ENCODE data around the gene FBXL15.

FBXL15 gene

DNA sequence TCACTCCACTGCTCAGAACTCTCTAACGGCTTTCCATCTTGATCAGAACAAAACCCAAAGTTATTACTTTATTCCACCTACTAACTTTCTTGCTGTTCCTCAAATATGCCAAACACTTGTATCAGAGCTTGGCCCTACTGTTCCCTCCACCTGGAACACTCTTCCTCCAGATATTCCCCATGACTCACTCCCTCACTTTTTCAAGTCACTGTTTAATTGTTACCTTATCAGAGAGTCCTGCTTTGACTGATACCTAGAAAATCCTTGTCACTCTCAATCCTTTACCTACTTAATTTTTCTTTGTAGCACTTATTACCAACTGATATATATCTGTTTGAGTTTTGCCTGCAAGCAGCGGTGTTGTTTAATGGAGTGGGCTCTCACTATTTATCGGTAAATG, 30.7 kb upstream of the FBXL15 start:
- peaks cover 7 to 12% of the 10 kb centered on the region in 2 experiments for H3K4me1 ChIP-seq (ENCODE audit: control insufficient read depth in 1 of 2, insufficient read depth in 1 of 2, low read depth in 1 of 2, low read length in 1 of 2)
- H3K4me3 ChIP-seq (ENCODE audit: low read depth in 1 of 2, low read length in 1 of 2) = no peak overlapping the region
- H3K27me3 ChIP-seq = peaks cover 37% of the 10 kb centered on the region
- no peaks in the 10 kb centered on the region for H3K36me3 ChIP-seq
- TF ChIP-seq, protein P1, sequence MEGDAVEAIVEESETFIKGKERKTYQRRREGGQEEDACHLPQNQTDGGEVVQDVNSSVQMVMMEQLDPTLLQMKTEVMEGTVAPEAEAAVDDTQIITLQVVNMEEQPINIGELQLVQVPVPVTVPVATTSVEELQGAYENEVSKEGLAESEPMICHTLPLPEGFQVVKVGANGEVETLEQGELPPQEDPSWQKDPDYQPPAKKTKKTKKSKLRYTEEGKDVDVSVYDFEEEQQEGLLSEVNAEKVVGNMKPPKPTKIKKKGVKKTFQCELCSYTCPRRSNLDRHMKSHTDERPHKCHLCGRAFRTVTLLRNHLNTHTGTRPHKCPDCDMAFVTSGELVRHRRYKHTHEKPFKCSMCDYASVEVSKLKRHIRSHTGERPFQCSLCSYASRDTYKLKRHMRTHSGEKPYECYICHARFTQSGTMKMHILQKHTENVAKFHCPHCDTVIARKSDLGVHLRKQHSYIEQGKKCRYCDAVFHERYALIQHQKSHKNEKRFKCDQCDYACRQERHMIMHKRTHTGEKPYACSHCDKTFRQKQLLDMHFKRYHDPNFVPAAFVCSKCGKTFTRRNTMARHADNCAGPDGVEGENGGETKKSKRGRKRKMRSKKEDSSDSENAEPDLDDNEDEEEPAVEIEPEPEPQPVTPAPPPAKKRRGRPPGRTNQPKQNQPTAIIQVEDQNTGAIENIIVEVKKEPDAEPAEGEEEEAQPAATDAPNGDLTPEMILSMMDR (IDR thresholded peaks at IDR 0.05) = no peak
- H3K9me3 ChIP-seq = no peaks in the 10 kb centered on the region
- no peak overlapping the region for H3K27ac ChIP-seq

DNA sequence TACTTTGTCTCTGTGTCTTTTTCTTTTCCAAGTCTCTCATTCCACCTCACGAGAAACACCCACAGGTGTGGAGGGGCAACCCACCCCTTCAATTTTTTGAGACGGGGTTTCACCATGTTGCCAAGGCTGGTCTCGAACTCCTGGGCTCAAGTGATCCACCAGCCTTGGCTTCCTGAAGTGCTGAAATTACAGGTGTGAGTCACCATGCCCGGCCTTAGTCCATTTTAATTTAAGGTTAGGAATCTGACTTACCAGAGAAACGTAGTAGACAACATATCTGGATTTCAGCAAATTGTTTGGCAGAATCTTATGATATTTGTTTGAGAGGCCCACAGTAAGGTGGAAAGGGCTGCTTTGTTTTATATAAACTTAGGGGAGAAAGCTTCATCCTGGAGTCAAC, 28.3 kb upstream of the FBXL15 start:
- peaks cover 19 to 25% of the 10 kb centered on the region in 2 experiments for H3K4me1 ChIP-seq (ENCODE audit: control insufficient read depth in 1 of 2, insufficient read depth in 1 of 2, low read depth in 1 of 2, low read length in 1 of 2)
- H3K36me3 ChIP-seq = peaks cover 12% of the 10 kb centered on the region
- H3K9me3 ChIP-seq = no peaks in the 10 kb centered on the region
- TF ChIP-seq, protein P1 (IDR thresholded peaks at IDR 0.05) = no peak
- H3K4me3 ChIP-seq (ENCODE audit: low read depth in 1 of 2, low read length in 1 of 2) = no peak overlapping the region
- H3K27ac ChIP-seq = no peak overlapping the region
- peaks cover 37% of the 10 kb centered on the region for H3K27me3 ChIP-seq

DNA sequence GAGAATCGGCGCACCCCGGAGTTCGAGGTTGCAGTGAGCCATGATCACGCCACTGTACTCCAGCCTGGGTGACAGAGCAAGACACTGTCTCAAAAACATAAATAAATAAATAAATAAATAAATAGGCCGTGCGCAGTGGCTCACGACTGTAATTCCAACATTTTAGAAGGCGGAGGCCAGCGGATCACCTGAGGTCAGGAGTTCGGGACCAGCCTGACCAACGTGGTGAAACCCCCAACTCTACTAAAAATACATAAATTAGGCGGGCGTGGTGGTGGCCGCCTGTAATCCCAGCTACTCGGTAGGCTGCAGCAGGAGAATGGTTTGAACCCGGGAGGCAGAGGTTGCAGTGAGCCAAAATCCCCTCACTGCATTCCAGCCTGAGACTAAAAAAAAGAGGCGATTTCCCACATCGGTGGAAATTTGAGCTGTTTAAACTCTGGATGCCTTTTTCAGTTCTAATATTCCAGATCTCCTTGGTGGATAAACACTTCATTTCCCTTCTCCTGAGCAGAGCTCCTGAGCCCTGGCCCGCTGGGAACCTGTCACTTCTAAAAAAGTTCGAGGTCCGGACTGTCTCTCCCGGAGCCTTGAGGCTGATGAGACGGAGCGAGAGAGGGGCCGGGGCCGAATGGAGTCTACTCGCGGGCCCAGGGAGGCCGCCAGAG, 27.1 kb upstream of the FBXL15 start:
- peaks cover 23 to 30% of the 10 kb centered on the region in 2 experiments for H3K4me1 ChIP-seq (ENCODE audit: control insufficient read depth in 1 of 2, insufficient read depth in 1 of 2, low read depth in 1 of 2, low read length in 1 of 2)
- H3K27me3 ChIP-seq = peaks cover 37% of the 10 kb centered on the region
- TF ChIP-seq, protein P1 (IDR thresholded peaks at IDR 0.05) = peak; percentile 95
- peak overlapping the region; percentile 85 to 99 for H3K4me3 ChIP-seq (ENCODE audit: low read depth in 1 of 2, low read length in 1 of 2)
- no peaks in the 10 kb centered on the region for H3K9me3 ChIP-seq
- H3K36me3 ChIP-seq = peaks cover 24% of the 10 kb centered on the region
- H3K27ac ChIP-seq = peak overlapping the region; percentile 97

DNA sequence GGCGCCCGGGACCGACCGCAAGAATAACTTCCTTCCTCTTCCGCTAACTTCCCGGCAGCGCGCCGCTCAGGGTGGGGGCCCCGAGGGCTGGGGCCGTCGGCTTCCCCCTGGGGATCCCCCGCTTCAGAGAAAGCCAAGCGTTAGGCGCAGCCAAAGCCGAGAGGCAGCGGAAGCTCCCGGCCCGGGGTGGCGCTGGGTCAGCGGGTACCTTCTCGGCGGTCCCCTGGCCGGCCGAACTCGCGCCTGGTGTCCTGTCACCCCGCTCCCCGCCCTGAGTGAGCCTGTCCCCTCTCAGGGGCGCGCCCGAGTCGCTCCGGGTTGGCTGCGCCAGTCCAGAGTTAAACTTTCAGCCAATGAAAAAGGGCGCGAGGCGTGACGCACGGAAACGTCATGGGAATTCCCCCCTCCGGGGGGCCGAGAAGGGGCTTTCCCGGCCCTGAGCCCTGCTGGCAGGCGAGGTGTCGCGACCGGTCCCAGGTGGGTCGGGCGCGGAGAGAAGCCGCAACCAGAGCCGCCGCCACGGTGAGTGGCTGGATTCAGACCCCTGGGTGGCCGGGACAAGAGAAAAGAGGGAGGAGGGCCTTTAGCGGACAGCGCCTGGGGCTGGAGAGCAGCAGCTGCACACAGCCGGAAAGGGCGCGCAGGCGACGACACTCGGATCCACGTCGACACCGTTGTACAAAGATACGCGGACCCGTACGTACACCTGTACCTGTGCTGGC, 26.4 kb upstream of the FBXL15 start:
- peak overlapping the region; percentile 85 to 99 for H3K4me3 ChIP-seq (ENCODE audit: low read depth in 1 of 2, low read length in 1 of 2)
- H3K9me3 ChIP-seq = no peaks in the 10 kb centered on the region
- H3K4me1 ChIP-seq (ENCODE audit: control insufficient read depth in 1 of 2, insufficient read depth in 1 of 2, low read depth in 1 of 2, low read length in 1 of 2) = peaks cover 30 to 37% of the 10 kb centered on the region in 2 experiments
- peak overlapping the region; percentile 97 for H3K27ac ChIP-seq
- peaks cover 29% of the 10 kb centered on the region for H3K36me3 ChIP-seq
- TF ChIP-seq, protein P1 (IDR thresholded peaks at IDR 0.05) = no peak
- peaks cover 33% of the 10 kb centered on the region for H3K27me3 ChIP-seq

DNA sequence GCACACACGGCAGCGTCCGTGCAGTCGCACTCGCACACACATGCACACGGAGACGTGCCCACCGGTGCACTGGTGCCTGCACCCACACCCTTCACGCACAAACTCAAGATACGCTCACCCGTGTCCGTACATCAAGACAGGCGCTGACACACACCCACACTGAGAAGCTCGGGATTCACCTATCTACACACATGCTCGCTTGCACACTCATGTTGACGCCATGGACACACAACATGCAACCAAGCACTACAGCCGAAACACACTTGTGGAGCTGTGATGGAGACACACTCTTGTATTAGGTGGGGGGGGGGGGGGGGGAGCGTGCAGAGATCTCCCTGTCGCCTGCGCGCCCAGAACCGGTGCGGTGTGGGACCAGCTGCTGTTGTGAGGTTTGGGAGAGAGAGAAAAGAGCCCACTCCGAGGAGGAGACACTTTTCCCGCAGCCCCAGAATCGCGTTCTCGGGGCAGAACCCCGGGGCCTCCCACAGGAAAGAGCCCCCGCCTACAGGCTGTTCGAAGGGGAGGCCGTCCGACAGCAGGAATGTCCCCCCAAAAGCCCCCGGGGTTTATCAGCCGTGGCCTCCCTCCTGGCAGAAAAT, 25.7 kb upstream of the FBXL15 start:
- peaks cover 35% of the 10 kb centered on the region for H3K36me3 ChIP-seq
- peaks cover 28% of the 10 kb centered on the region for H3K27me3 ChIP-seq
- H3K27ac ChIP-seq = peak overlapping the region; percentile 97
- no peaks in the 10 kb centered on the region for H3K9me3 ChIP-seq
- TF ChIP-seq, protein P1 (IDR thresholded peaks at IDR 0.05) = no peak
- peaks cover 36 to 42% of the 10 kb centered on the region in 2 experiments for H3K4me1 ChIP-seq (ENCODE audit: control insufficient read depth in 1 of 2, insufficient read depth in 1 of 2, low read depth in 1 of 2, low read length in 1 of 2)
- H3K4me3 ChIP-seq (ENCODE audit: low read depth in 1 of 2, low read length in 1 of 2) = peak overlapping the region; percentile 85 to 99
